ENCODE data around the gene DIPK1C.

DIPK1C gene

GRCh38 chr18:74388227-74388626 lies 68.9 kb downstream of the DIPK1C start:
- DNase-seq (ENCODE audit: low read depth), result no peak

GRCh38 chr18:74387383-74387782 lies 69.7 kb downstream of the DIPK1C start:
- no peak for DNase-seq (ENCODE audit: low read depth)

Data from stimulated activated CD4-positive, alpha-beta T cell treated with anti-CD3 and anti-CD28 coated beads, Interleukin-2, amount 100 ng/mL, for 4 hours (primary cell).